HEK293T (cell line): ENCODE results near the gene COG1.
A peak's percentile ranks its signal among the peaks of the same experiment; 100 is the strongest.
"Not testable (repeated sequence)": the region's sequence is repeated elsewhere in the genome, so short reads cannot be mapped to it uniquely, and the experiment has no call there.

Source experiments
- CTCF ChIA-PET: fragments of 350-600 bp; formaldehyde crosslinking; extraction: SDS; loops from one replicate; lab custom pipeline; 2021; ENCODE audit warnings: antibody characterized with exemption, inconsistent platforms; lab: Yijun Ruan, JAX
- POLR2A ChIA-PET: fragments of 350-600 bp; formaldehyde crosslinking; extraction: SDS; loops from one replicate; lab custom pipeline; 2020; ENCODE audit warnings: antibody characterized with exemption, inconsistent platforms; lab: Yijun Ruan, JAX
- DNase-seq: peaks from one replicate; pipeline ENCODE4 v3.0.0; 2012; ENCODE audit warnings: mixed read lengths; ENCODE audit errors: extremely low spot score
- ARNT ChIP-seq: fragments of 450-650 bp; IDR thresholded peaks from 2 replicates; pipeline ENCODE4 v1.6.1; 2017; ENCODE audit warnings: mild to moderate bottlenecking
- BHLHE40 ChIP-seq: fragments of 450-650 bp; IDR thresholded peaks from 2 replicates; pipeline ENCODE4 v1.6.1; 2016; ENCODE audit warnings: mild to moderate bottlenecking, moderate library complexity, borderline replicate concordance
- CTBP1 ChIP-seq: fragments of 450-650 bp; IDR thresholded peaks from 2 replicates; pipeline ENCODE4 v1.6.1; 2016; ENCODE audit warnings: borderline replicate concordance
- ELF4 ChIP-seq: fragments of 450-650 bp; IDR thresholded peaks from 2 replicates; pipeline ENCODE4 v1.6.1; 2017; ENCODE audit warnings: antibody characterized with exemption
- FOXA1 ChIP-seq: fragments of 450-650 bp; IDR thresholded peaks from 2 replicates; pipeline ENCODE4 v1.6.1; 2016; ENCODE audit warnings: mild to moderate bottlenecking
- FOXK2 ChIP-seq: fragments of 450-650 bp; IDR thresholded peaks from 2 replicates; pipeline ENCODE4 v1.6.1; 2016; ENCODE audit warnings: mild to moderate bottlenecking
- FOXM1 ChIP-seq: fragments of 450-650 bp; IDR thresholded peaks from 2 replicates; pipeline ENCODE4 v1.6.1; 2017; ENCODE audit warnings: mild to moderate bottlenecking, borderline replicate concordance
- HDGF ChIP-seq: fragments of 450-650 bp; IDR thresholded peaks from 2 replicates; pipeline ENCODE4 v1.6.1; 2017; ENCODE audit warnings: antibody characterized with exemption, borderline replicate concordance
- L3MBTL2 ChIP-seq: fragments of 450-650 bp; conservative IDR thresholded peaks from 2 replicates; pipeline ENCODE4 v1.6.1; 2016; ENCODE audit warnings: mild to moderate bottlenecking
- LEF1 ChIP-seq: fragments of 450-650 bp; IDR thresholded peaks from 2 replicates; pipeline ENCODE4 v1.6.1; 2017; ENCODE audit warnings: mild to moderate bottlenecking, borderline replicate concordance
- NFRKB ChIP-seq: fragments of 450-650 bp; IDR thresholded peaks from 2 replicates; pipeline ENCODE4 v1.6.1; 2016; ENCODE audit warnings: mild to moderate bottlenecking, moderate library complexity
- SP1 ChIP-seq: fragments of 450-650 bp; IDR thresholded peaks from 2 replicates; pipeline ENCODE4 v1.6.1; 2017
- SUZ12 ChIP-seq: fragments of 450-650 bp; IDR thresholded peaks from 2 replicates; pipeline ENCODE4 v1.6.1; 2016; ENCODE audit warnings: mild to moderate bottlenecking
- TARDBP ChIP-seq: fragments of 450-650 bp; IDR thresholded peaks from 2 replicates; pipeline ENCODE4 v1.6.1; 2016
- ZNF384 ChIP-seq: fragments of 450-650 bp; IDR thresholded peaks from 2 replicates; pipeline ENCODE4 v1.6.1; 2016
- TF ChIP-seq, protein P1 (sequence below): fragments of 450-650 bp; IDR thresholded peaks from 2 replicates; pipeline ENCODE4 v1.6.1; 2016

COG1 gene, protein sequence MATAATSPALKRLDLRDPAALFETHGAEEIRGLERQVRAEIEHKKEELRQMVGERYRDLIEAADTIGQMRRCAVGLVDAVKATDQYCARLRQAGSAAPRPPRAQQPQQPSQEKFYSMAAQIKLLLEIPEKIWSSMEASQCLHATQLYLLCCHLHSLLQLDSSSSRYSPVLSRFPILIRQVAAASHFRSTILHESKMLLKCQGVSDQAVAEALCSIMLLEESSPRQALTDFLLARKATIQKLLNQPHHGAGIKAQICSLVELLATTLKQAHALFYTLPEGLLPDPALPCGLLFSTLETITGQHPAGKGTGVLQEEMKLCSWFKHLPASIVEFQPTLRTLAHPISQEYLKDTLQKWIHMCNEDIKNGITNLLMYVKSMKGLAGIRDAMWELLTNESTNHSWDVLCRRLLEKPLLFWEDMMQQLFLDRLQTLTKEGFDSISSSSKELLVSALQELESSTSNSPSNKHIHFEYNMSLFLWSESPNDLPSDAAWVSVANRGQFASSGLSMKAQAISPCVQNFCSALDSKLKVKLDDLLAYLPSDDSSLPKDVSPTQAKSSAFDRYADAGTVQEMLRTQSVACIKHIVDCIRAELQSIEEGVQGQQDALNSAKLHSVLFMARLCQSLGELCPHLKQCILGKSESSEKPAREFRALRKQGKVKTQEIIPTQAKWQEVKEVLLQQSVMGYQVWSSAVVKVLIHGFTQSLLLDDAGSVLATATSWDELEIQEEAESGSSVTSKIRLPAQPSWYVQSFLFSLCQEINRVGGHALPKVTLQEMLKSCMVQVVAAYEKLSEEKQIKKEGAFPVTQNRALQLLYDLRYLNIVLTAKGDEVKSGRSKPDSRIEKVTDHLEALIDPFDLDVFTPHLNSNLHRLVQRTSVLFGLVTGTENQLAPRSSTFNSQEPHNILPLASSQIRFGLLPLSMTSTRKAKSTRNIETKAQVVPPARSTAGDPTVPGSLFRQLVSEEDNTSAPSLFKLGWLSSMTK

GRCh38 chr17:73192894-73193701, at the start of gene COG1:
Gene COG1 (plus strand): TSS chr17:73193055. CDS start chr17:73193070, 15 bp downstream.
- POLR2A ChIA-PET: interaction anchor here (0.6 to 2.2 kb wide), 13 partner anchors 9 to 211 kb away, joined by 3 to 19 read pairs (median 3); partner anchors contain the start of gene SSTR2
- DNase-seq: peak; percentile 93
- CTCF ChIA-PET: interaction anchor here (0.6 to 1.7 kb wide), 3 partner anchors 62 to 633 kb away, joined by 3 to 4 read pairs (median 4); no protein-coding TSS in a partner anchor
- TF ChIP-seq ELF4: peak; percentile 29; the same call in 1 of the 2 replicates
- TF ChIP-seq FOXA1: no peak

GRCh38 chr17:73144209-73144608, 48.6 kb upstream of the COG1 start:
- POLR2A ChIA-PET, CTCF ChIA-PET, DNase-seq: not testable (repeated sequence)

DNA sequence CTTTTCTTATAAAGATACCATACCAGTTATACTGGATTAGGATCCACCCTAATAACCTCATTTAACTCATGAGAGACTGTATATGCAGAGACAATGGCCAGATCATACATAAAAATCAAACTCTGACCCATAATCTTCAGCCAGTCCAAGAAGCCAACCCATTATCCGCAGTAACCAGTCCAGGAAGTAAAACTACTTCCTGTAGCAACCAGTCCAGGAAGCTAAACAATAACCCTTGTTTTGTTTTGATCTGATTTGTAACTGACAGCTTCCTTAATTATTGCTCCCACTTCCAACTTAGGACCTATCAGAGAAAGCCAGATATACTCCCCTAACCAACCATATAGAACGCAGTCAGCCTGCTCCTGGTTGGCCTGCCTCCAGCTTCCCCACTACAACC, 47.2 kb upstream of the COG1 start:
- ChIA-PET CTCF (no interaction called here), POLR2A (interaction anchor here (0.8 kb wide), 1 partner anchor 57 kb away, joined by 3 read pairs; no protein-coding TSS in a partner anchor)
- DNase-seq: no peak
- TF ChIP-seq NFRKB (no peak), HDGF (no peak), SP1 (no peak), SUZ12 (no peak), FOXA1 (no peak), FOXM1 (no peak), BHLHE40 (no peak), ZNF384 (no peak)
- TF ChIP-seq, protein P1, sequence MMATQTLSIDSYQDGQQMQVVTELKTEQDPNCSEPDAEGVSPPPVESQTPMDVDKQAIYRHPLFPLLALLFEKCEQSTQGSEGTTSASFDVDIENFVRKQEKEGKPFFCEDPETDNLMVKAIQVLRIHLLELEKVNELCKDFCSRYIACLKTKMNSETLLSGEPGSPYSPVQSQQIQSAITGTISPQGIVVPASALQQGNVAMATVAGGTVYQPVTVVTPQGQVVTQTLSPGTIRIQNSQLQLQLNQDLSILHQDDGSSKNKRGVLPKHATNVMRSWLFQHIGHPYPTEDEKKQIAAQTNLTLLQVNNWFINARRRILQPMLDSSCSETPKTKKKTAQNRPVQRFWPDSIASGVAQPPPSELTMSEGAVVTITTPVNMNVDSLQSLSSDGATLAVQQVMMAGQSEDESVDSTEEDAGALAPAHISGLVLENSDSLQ: no peak

GRCh38 chr17:73147791-73148190, 45.1 kb upstream of the COG1 start:
- CTCF ChIA-PET, DNase-seq, POLR2A ChIA-PET: not testable (repeated sequence)

GRCh38 chr17:73148540-73149334, 44.1 kb upstream of the COG1 start:
- TF ChIP-seq FOXK2 (no peak), SP1 (no peak), L3MBTL2 (no peak), ZNF384 (no peak), ELF4 (no peak), ARNT (no peak), TARDBP (no peak), NFRKB (no peak), FOXA1 (no peak), HDGF (no peak), SUZ12 (no peak), CTBP1 (no peak), LEF1 (no peak), FOXM1 (no peak), BHLHE40 (no peak)
- TF ChIP-seq, protein P1: no peak
- POLR2A ChIA-PET: no interaction called here
- DNase-seq: no peak
- CTCF ChIA-PET: no interaction called here

DNA sequence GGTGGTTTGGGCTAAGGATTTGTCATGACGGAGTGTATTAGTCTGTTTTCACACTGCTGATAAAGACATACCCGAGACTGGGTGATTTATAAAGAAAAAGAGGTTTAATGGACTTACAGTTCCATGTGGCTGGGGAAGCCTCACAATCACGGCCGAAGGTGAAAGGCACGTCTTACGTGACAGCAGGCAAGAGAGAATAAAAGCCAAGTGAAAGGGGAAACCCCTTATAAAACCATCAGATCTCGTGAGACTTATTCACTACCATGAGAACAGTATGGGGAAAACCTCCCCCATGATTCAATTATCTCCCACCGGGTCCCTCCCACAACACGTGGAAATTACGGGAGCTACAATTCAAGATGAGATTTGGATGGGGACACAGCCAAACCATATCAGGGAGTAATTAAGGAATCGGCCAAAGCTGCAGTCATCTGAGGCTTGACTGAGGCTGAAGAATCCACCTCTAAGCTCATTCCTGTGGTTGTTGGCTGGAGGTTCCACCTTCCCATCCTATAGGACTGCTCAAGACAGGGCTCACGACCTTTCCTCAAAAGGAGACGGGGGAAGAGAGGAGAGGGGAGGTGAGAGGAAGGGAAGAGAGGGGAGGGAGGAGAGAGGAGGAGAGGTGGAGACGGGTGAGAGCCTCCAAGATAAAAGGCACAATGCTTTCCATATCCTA, 42.1 kb upstream of the COG1 start:
- CTCF ChIA-PET, POLR2A ChIA-PET, DNase-seq: not testable (repeated sequence)
